DLD1 (cell line): ENCODE measurements around the gene CSE1L.

ENCODE experiments used
- in situ Hi-C: cut with HindIII; loops from 2 replicates; pipeline ENCODE4 v1.10.0; 2017; ENCODE audit warnings: low sequenced_read_pairs

Gene CSE1L

GRCh38 chr20:49118307-49118706 lies 72.2 kb downstream of the CSE1L start:
- in situ Hi-C loops = loop anchor here (5.0 kb wide), 1 partner anchor 54 kb away; no protein-coding TSS in a partner anchor

DNA sequence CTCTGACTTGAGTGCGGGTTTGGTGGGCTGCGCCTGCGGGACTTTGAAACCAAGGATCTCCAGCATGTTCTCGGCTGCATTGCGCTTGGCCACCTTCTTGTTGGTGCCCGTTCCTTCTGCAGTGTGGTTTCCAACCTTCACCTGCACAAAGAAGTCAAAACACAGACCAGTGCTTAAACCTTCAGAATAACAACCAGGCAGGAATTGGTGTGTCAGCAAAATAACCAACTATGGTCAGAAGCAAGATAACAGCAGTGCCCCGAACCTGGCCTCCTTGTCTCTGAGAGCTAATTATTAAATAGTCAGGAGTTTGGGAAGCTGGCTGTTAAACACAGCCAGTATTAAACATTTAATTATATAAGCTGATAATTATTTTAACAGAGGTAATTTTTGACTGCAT lies 73.9 kb downstream of the CSE1L start:
- in situ Hi-C loops = loop anchor here (5.0 kb wide), 1 partner anchor 52 kb away; no protein-coding TSS in a partner anchor

DNA sequence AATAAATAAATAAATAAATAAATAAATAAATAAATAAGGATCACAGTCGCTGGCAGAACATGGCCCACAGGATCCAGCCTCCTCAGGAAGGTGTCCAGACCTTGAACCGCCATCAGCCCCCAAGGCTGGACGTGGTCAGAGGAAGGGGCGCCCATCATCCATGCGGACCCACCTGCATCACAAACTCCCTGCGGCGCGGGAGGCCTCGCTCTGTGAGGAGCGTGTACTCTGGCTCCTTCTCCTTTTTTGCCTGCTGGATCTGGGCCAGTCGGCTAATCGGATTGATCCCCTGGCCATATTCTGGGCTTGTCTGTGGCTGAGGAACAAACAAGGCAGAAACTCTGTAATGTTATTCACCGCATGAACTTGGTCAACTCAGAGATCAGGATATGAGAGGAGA lies 76.8 kb downstream of the CSE1L start:
- in situ Hi-C loops = no loop called here

GRCh38 chr20:49123982-49124381 lies 77.9 kb downstream of the CSE1L start:
- in situ Hi-C loops = no loop called here

DNA sequence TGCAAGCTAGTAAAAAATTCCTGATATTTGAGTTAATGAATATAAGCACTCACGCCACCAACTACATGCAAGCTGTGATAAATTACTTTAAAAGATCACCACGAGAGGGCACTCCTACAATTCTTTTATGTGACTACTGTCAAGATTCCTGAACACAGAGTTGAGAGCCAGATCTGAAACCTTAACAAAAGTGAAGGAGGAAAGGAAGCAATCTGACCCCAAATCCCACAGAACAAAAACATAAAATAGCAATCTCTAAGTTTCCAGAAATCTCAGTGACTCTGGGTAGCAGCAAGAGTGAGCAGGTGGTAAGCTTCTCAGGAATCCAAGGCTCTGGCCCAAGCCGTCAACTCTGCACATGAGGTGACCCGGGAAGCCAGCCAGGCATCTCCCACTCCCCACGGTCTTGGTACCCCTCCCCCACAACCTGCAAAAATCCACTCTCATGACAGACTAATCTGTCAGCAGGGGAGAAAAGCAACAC lies 86.9 kb downstream of the CSE1L start:
- in situ Hi-C loops = loop anchor here (10.0 kb wide), 1 partner anchor 168 kb away; no protein-coding TSS in a partner anchor

DNA sequence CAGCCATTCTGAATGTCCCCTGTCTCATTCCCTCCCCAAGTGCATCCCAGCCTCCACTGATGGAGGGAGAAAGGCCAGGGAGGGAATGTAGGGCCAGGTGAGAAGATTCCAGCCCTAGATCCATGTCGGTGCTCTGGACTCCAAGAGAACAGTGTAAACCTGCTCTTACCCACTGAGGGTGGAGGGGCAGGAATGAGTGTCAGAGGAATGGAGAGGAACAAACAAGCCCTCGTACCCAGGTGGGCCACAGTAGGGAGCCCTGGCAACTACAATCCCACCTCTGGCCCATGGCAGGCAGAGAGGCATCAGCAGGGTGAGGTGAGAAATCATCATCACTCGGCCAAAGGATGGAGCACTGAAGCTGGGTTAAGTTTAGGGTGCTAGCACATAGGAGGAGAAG lies 87.5 kb downstream of the CSE1L start:
- in situ Hi-C loops = loop anchor here (10.0 kb wide), 1 partner anchor 169 kb away; no protein-coding TSS in a partner anchor

DNA sequence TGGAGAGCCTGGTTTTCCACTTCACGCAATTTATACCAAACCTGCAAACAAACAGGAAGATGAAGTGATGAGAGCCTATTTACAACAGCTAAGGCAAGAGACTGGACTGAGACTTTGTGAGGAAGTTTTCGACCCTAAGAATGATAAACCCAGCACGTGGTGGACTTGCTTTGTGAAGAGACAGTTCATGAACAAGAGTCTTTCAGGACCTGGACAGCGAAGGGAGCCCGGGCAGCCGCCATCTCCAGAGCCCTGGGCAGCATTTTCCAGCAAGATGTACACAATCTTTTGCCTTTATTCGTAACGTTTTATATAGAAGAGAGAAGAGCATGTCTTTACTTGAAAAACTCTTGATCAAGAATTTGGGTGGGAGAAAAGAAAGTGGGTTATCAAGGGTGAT lies 88.7 kb downstream of the CSE1L start:
- in situ Hi-C loops = loop anchor here (10.0 kb wide), 1 partner anchor 170 kb away; no protein-coding TSS in a partner anchor

DNA sequence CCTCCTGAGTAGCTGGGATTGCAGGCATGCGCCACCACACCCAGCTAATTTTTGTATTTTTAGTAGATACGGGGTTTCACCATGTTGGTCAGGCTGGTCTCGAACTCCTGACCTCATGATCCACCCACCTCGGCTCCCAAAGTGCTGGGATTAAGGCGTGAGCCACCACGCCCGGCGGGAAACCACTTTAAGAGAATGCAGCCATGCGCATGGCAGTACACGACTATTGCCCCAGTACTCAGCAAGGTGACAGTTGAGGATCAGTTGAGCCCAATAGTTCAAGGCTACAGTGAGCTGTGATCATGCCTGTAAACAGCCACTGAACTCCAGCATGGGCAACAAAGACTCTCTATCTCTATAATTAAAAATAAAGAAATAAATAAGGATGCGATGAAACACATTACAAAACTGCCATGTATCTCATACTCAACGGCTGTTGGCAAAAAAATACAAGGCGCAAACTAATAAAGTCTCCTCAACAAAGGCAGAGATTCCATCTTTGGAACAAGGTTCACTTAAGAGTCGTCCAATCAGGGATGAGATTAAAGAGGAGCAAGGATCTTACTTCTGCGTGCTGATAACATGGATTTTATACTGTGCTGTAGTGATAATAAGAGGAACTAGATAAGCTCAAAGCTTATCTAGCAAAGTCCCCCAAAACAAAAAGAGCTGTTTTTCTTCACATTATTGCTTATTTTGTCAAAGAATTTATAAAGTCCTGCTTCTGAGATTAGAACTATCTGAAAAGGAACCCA lies 90.9 kb downstream of the CSE1L start:
- in situ Hi-C loops = loop anchor here (10.0 kb wide), 1 partner anchor 172 kb away; no protein-coding TSS in a partner anchor

GRCh38 chr20:49138431-49138830 lies 92.3 kb downstream of the CSE1L start:
- in situ Hi-C loops = loop anchor here (10.0 kb wide), 1 partner anchor 174 kb away; no protein-coding TSS in a partner anchor

DNA sequence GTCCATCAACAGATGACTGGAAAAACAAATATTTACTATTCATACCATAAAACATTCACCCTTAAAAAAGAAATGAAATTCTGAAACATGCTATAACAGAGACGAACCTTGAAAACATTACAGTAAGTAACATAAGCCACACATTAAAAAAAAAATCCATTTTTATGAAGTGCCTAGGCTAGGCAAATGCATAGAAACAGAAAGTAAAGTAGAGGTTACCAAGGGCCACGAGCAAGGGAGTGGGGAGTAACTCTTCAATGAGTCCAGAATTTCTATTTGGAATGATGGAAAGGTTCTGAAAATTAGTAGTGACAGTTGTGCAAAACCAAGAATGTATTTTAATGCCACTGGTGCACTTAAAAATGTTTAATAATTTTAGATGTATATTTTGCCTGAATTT lies 94.3 kb downstream of the CSE1L start:
- in situ Hi-C loops = no loop called here

DNA sequence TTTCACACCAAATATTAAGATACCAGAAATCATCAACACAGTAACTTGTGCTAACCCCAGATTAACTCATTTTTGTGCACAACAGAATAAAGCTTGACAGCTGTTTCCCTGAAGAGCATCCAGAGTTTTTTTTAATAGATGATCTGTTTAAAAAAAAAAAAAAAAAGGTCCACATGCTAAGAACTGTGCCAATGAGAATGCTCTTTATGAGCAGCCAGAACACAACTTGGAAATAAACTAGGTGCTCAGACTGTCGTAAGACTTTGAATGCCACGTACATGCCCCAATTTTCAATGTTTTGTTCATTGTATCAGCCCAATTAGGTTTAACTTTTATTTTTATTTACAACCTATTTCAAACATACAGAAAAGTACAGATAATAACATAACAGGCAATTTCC lies 94.7 kb downstream of the CSE1L start:
- in situ Hi-C loops = no loop called here
